Endothelial cell of coronary artery (primary cell): ENCODE measurements around the gene OLIG1. TPM values are rescaled to one million over a fixed set of nuclear protein-coding genes. Genes with fewer than 3 reads are reported as not detected.

Source experiments
- total RNA-seq: library from RNA; depleted of rRNA; stranded (reverse); fragments of >200 nt; gene quantifications from 2 replicates; pipeline ENCODE4 v1.2.3, GENCODE V29; 2014

Gene OLIG1, protein sequence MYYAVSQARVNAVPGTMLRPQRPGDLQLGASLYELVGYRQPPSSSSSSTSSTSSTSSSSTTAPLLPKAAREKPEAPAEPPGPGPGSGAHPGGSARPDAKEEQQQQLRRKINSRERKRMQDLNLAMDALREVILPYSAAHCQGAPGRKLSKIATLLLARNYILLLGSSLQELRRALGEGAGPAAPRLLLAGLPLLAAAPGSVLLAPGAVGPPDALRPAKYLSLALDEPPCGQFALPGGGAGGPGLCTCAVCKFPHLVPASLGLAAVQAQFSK
- not detected in 2 replicates for total RNA-seq

DNA sequence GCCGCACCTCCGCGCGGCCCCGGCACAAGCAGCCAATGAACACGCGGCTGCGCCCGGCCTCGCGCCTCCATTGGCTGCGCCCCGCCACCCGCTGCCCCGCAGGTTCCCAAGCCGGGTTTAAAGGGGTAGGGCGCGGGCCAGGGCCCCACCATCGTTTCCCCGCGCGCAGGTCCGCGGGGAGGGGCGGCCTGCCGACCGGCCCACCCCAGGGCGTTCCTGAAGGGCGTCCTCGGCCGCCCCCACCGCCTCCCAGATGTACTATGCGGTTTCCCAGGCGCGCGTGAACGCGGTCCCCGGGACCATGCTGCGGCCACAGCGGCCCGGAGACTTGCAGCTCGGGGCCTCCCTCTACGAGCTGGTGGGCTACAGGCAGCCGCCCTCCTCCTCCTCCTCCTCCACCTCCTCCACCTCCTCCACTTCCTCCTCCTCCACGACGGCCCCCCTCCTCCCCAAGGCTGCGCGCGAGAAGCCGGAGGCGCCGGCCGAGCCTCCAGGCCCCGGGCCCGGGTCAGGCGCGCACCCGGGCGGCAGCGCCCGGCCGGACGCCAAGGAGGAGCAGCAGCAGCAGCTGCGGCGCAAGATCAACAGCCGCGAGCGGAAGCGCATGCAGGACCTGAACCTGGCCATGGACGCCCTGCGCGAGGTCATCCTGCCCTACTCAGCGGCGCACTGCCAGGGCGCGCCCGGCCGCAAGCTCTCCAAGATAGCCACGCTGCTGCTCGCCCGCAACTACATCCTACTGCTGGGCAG is at the start of gene OLIG1:
TSS of gene OLIG1 (plus strand) at position 148 of the 750 bp plus-strand sequence. CDS start at position 254, 106 bp downstream.

GRCh38 chr21:33025489-33026442 is 44.2 kb upstream of the OLIG1 start, which contains the start of gene OLIG2:
Gene OLIG2, plus strand, starts transcription at chr21:33025935. Its CDS starts 928 bp downstream, at chr21:33026863.

Other genes with a start within 250 kb of the OLIG1 start
- not detected in 2 replicates for gene OLIG2, start 44.2 kb upstream of the OLIG1 start, total RNA-seq
- 10.7 and 13.2 TPM in 2 replicates for gene IFNAR2, start 159.8 kb downstream of the OLIG1 start, total RNA-seq
- gene IL10RB, start 196.2 kb downstream of the OLIG1 start, total RNA-seq = 30.7 and 41.9 TPM in 2 replicates